HepG2 (cell line): ENCODE results near the gene ZNF524. TPM values are rescaled to one million over a fixed set of nuclear protein-coding genes. Genes with fewer than 3 reads are reported as not detected.
A peak's percentile ranks its signal among the peaks of the same experiment; 100 is the strongest.

Experiments used
- ATF7 ChIP-seq, 2 experiments: fragments of 450-650 bp in 1 of 2; sonication (generic) in 1 of 2; formaldehyde crosslinking in 1 of 2; IDR thresholded peaks; 2 replicates each; pipeline versions ENCODE4 v1.4.0 to v1.6.1; 2016 to 2020; ENCODE audit warnings: antibody characterized with exemption in 1 of 2, mild to moderate bottlenecking in 1 of 2, missing genetic modification reagents in 1 of 2
- HOXA7 ChIP-seq: sonication (generic); formaldehyde crosslinking; IDR thresholded peaks from 2 replicates; pipeline ENCODE4 v1.8.1; 2022; ENCODE audit warnings: mild to moderate bottlenecking, missing genetic modification reagents, moderate library complexity
- HOXD1 ChIP-seq: sonication (generic); formaldehyde crosslinking; IDR thresholded peaks from 2 replicates; pipeline ENCODE4 v1.5.0; 2020; ENCODE audit warnings: missing genetic modification reagents
- KLF12 ChIP-seq: sonication (generic); formaldehyde crosslinking; IDR thresholded peaks from 2 replicates; pipeline ENCODE4 v1.4.0; 2020; ENCODE audit warnings: missing genetic modification reagents, borderline replicate concordance
- KMT2A ChIP-seq: sonication (generic); formaldehyde crosslinking; IDR thresholded peaks from 2 replicates; pipeline ENCODE4 v1.4.0; 2020; ENCODE audit warnings: missing genetic modification reagents
- MBD4 ChIP-seq: IDR thresholded peaks from 2 replicates; pipeline ENCODE4 v1.6.1; 2012; ENCODE audit warnings: low read length, inconsistent platforms, borderline replicate concordance
- NCOR1 ChIP-seq: fragments of 200-600 bp; sonication (generic); IDR thresholded peaks from 2 replicates; pipeline ENCODE4 v1.7.0; 2017; ENCODE audit warnings: antibody characterized with exemption, low read length, borderline replicate concordance
- PRMT3 ChIP-seq: sonication (generic); formaldehyde crosslinking; IDR thresholded peaks from 2 replicates; pipeline ENCODE4 v1.8.1; 2022; ENCODE audit warnings: low read depth, mild to moderate bottlenecking, moderate library complexity, missing genetic modification reagents, borderline replicate concordance
- SMAD3 ChIP-seq: sonication (generic); formaldehyde crosslinking; IDR thresholded peaks from 2 replicates; pipeline ENCODE4 v1.4.0; 2020; ENCODE audit warnings: missing genetic modification reagents
- SP5 ChIP-seq: IDR thresholded peaks from 2 replicates; pipeline ENCODE4 v1.6.1; 2016; ENCODE audit warnings: low read depth, borderline replicate concordance
- THAP11 ChIP-seq: IDR thresholded peaks from 2 replicates; pipeline ENCODE4 v1.6.1; 2016; ENCODE audit warnings: missing biosample characterization, missing genetic modification reagents
- XBP1 ChIP-seq: sonication (generic); formaldehyde crosslinking; IDR thresholded peaks from 2 replicates; pipeline ENCODE4 v1.5.0; 2020; ENCODE audit warnings: missing genetic modification reagents
- ZSCAN20 ChIP-seq: sonication (generic); formaldehyde crosslinking; IDR thresholded peaks from 2 replicates; pipeline ENCODE4 v1.4.0; 2020; ENCODE audit warnings: missing genetic modification reagents, mild to moderate bottlenecking, borderline replicate concordance
- polyA plus RNA-seq, 8 experiments: library from polyadenylated mRNA; depleted of rRNA in 3 of 8; stranded (reverse) in 7 of 8; unstranded in 1 of 8; fragments of >200 nt; fragmentation: Illumina TruSeq in 4 of 8; extraction: Trizol in 4 of 8; gene quantifications; 2 replicates each; pipeline versions ENCODE4 v1.2.1 to v1.2.3, GENCODE V29; 2011 to 2016; ENCODE audit warnings: low read depth in 4 of 8, missing spikeins in 1 of 8, mixed read lengths in 1 of 8; ENCODE audit not compliant: insufficient read depth in 1 of 8
- total RNA-seq, 5 experiments: library from RNA; depleted of rRNA; stranded (reverse); fragments of >200 nt; fragmentation: Illumina TruSeq; extraction: Trizol; gene quantifications; 2 replicates each; pipeline ENCODE4 v1.2.3, GENCODE V29; 2016; ENCODE audit warnings: low read depth in 1 of 5
- TF ChIP-seq, protein P1 (sequence below): sonication (generic); formaldehyde crosslinking; IDR thresholded peaks from 2 replicates; pipeline ENCODE4 v1.4.0; 2020; ENCODE audit warnings: mild to moderate bottlenecking, missing genetic modification reagents, borderline replicate concordance
- TF ChIP-seq, protein P2 (sequence below): sonication (generic); formaldehyde crosslinking; IDR thresholded peaks from 2 replicates; pipeline ENCODE4 v1.4.0; 2020; ENCODE audit warnings: mild to moderate bottlenecking, missing genetic modification reagents
- TF ChIP-seq, protein P3 (sequence below): sonication (generic); formaldehyde crosslinking; conservative IDR thresholded peaks from 2 replicates; pipeline ENCODE4 v1.4.0; 2020; ENCODE audit warnings: missing genetic modification reagents
- TF ChIP-seq, protein P4 (sequence below): IDR thresholded peaks from 2 replicates; pipeline ENCODE4 v1.6.1; 2016; ENCODE audit warnings: control low read depth
- TF ChIP-seq, protein P5 (sequence below): sonication (generic); formaldehyde crosslinking; conservative IDR thresholded peaks from 2 replicates; pipeline ENCODE4 v1.4.0; 2020; ENCODE audit warnings: mild to moderate bottlenecking, missing genetic modification reagents, moderate library complexity

The ZNF524 gene
- total and polyA plus RNA-seq, 2 of the 13 experiments (the other 11 are each of a cell fraction or from before 2014, with no cell fraction given), result 3.2 to 4.6 TPM

DNA sequence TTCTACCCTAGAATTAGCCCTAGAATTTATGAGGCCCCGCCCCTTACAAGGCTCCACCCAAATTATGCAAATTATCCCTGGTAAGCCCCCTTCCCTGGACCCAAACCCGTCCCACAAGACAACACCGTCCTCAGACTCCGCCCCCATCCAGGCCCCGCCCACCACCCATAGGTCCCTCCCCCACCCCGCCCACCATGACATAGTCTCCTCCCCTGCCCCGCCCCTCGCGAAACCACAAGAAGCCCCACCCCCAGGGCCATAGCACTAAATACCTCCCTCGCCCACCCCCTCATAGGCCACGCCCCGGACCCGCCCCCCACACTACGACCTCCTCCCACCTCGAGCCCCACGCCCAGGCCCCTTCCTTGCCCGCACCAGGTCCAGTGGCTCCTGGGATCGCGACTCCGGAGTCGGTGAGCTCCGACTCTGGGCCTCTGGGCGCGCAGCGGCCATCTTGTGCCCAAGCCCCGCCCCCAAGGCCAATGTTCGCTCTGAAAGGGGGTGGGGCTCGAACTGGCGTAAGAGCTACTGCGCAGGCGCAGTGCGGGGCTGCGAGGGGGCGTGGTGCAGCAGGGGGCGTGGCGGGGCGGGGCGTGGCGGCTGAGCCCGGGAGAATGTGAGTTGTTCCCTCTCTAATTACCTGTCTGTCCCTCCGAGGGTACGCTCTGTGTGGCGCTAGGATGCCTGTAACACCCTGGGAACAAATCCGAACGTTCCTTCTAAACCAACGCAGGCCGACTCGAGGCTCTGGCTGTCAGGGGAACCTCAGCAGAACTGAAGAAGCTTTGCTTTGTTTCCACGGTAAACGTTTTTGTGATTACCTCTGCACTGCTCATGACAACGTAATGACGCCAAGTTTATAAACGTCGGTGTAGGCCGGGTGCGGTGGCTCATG is 24.3 kb downstream of the ZNF524 start, which contains the start of gene ZNF784 (continued):
- TF ChIP-seq, protein P1, sequence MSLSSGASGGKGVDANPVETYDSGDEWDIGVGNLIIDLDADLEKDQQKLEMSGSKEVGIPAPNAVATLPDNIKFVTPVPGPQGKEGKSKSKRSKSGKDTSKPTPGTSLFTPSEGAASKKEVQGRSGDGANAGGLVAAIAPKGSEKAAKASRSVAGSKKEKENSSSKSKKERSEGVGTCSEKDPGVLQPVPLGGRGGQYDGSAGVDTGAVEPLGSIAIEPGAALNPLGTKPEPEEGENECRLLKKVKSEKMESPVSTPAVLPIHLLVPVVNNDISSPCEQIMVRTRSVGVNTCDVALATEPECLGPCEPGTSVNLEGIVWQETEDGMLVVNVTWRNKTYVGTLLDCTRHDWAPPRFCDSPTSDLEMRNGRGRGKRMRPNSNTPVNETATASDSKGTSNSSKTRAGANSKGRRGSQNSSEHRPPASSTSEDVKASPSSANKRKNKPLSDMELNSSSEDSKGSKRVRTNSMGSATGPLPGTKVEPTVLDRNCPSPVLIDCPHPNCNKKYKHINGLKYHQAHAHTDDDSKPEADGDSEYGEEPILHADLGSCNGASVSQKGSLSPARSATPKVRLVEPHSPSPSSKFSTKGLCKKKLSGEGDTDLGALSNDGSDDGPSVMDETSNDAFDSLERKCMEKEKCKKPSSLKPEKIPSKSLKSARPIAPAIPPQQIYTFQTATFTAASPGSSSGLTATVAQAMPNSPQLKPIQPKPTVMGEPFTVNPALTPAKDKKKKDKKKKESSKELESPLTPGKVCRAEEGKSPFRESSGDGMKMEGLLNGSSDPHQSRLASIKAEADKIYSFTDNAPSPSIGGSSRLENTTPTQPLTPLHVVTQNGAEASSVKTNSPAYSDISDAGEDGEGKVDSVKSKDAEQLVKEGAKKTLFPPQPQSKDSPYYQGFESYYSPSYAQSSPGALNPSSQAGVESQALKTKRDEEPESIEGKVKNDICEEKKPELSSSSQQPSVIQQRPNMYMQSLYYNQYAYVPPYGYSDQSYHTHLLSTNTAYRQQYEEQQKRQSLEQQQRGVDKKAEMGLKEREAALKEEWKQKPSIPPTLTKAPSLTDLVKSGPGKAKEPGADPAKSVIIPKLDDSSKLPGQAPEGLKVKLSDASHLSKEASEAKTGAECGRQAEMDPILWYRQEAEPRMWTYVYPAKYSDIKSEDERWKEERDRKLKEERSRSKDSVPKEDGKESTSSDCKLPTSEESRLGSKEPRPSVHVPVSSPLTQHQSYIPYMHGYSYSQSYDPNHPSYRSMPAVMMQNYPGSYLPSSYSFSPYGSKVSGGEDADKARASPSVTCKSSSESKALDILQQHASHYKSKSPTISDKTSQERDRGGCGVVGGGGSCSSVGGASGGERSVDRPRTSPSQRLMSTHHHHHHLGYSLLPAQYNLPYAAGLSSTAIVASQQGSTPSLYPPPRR, result 0 out of 2 replicates have a peak, but pooled peaks have one; percentile 23
- TF ChIP-seq KMT2A (CRISPR knock-in tag), result no peak
- TF ChIP-seq, protein P2, sequence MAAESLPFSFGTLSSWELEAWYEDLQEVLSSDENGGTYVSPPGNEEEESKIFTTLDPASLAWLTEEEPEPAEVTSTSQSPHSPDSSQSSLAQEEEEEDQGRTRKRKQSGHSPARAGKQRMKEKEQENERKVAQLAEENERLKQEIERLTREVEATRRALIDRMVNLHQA (CRISPR knock-in tag), result no peak
- TF ChIP-seq PRMT3 (CRISPR knock-in tag), result no peak
- TF ChIP-seq THAP11 (CRISPR knock-in tag), result no peak
- no peak for TF ChIP-seq ZSCAN20
- TF ChIP-seq HOXA7 (CRISPR knock-in tag), result no peak
- no peak for TF ChIP-seq HOXD1 (CRISPR knock-in tag)
- TF ChIP-seq ATF7 (IDR thresholded peaks at IDR 0.05), result no peak
- TF ChIP-seq ATF7 (CRISPR knock-in tag; IDR thresholded peaks at IDR 0.05), result 0 out of 2 replicates have a peak, but pooled peaks have one; percentile 23
- no peak for TF ChIP-seq SMAD3 (CRISPR knock-in tag)
- no peak for TF ChIP-seq MBD4
- TF ChIP-seq SP5, result peak; percentile 60; the same call in 1 of the 2 replicates
- no peak for TF ChIP-seq KLF12 (CRISPR knock-in tag)
- no peak for TF ChIP-seq NCOR1
- no peak for TF ChIP-seq XBP1 (CRISPR knock-in tag)
- TF ChIP-seq, protein P3, sequence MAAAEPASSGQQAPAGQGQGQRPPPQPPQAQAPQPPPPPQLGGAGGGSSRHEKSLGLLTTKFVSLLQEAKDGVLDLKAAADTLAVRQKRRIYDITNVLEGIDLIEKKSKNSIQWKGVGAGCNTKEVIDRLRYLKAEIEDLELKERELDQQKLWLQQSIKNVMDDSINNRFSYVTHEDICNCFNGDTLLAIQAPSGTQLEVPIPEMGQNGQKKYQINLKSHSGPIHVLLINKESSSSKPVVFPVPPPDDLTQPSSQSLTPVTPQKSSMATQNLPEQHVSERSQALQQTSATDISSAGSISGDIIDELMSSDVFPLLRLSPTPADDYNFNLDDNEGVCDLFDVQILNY (CRISPR knock-in tag), result 0 out of 2 replicates have a peak, but pooled peaks have one; percentile 23
- TF ChIP-seq, protein P4, sequence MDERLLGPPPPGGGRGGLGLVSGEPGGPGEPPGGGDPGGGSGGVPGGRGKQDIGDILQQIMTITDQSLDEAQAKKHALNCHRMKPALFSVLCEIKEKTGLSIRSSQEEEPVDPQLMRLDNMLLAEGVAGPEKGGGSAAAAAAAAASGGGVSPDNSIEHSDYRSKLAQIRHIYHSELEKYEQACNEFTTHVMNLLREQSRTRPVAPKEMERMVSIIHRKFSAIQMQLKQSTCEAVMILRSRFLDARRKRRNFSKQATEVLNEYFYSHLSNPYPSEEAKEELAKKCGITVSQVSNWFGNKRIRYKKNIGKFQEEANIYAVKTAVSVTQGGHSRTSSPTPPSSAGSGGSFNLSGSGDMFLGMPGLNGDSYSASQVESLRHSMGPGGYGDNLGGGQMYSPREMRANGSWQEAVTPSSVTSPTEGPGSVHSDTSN, result no peak
- TF ChIP-seq, protein P5, sequence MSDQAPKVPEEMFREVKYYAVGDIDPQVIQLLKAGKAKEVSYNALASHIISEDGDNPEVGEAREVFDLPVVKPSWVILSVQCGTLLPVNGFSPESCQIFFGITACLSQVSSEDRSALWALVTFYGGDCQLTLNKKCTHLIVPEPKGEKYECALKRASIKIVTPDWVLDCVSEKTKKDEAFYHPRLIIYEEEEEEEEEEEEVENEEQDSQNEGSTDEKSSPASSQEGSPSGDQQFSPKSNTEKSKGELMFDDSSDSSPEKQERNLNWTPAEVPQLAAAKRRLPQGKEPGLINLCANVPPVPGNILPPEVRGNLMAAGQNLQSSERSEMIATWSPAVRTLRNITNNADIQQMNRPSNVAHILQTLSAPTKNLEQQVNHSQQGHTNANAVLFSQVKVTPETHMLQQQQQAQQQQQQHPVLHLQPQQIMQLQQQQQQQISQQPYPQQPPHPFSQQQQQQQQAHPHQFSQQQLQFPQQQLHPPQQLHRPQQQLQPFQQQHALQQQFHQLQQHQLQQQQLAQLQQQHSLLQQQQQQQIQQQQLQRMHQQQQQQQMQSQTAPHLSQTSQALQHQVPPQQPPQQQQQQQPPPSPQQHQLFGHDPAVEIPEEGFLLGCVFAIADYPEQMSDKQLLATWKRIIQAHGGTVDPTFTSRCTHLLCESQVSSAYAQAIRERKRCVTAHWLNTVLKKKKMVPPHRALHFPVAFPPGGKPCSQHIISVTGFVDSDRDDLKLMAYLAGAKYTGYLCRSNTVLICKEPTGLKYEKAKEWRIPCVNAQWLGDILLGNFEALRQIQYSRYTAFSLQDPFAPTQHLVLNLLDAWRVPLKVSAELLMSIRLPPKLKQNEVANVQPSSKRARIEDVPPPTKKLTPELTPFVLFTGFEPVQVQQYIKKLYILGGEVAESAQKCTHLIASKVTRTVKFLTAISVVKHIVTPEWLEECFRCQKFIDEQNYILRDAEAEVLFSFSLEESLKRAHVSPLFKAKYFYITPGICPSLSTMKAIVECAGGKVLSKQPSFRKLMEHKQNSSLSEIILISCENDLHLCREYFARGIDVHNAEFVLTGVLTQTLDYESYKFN (CRISPR knock-in tag), result 0 out of 2 replicates have a peak, but pooled peaks have one; percentile 22
